HepG2 (cell line): ENCODE measurements around the gene PRR36. TPM values are rescaled to one million over a fixed set of nuclear protein-coding genes. Genes with fewer than 3 reads are reported as not detected.

ENCODE experiments used
- BCLAF1 ChIP-seq: fragments of 450-650 bp; IDR thresholded peaks from 2 replicates; pipeline ENCODE4 v1.6.1; 2017; ENCODE audit warnings: mild to moderate bottlenecking
- BORCS8-MEF2B ChIP-seq: sonication (generic); formaldehyde crosslinking; IDR thresholded peaks from 2 replicates; pipeline ENCODE4 v1.8.0; 2022; ENCODE audit warnings: mild to moderate bottlenecking, missing genetic modification reagents
- CBX5 ChIP-seq: sonication (generic); formaldehyde crosslinking; IDR thresholded peaks from 2 replicates; pipeline ENCODE4 v1.4.0; 2020; ENCODE audit warnings: missing genetic modification reagents, borderline replicate concordance
- CHCHD3 ChIP-seq: sonication (generic); formaldehyde crosslinking; IDR thresholded peaks from 2 replicates; pipeline ENCODE4 v1.8.0; 2022; ENCODE audit warnings: mild to moderate bottlenecking, missing genetic modification reagents, moderate library complexity
- FOXA1 ChIP-seq, 2 experiments: fragments of 450-650 bp in 1 of 2; sonication (generic) in 1 of 2; formaldehyde crosslinking in 1 of 2; IDR thresholded peaks; 2 replicates each; pipeline versions ENCODE4 v1.4.0 to v1.6.1; 2016 to 2020; ENCODE audit warnings: missing genetic modification reagents in 1 of 2
- GLMP ChIP-seq: sonication (generic); formaldehyde crosslinking; IDR thresholded peaks from 2 replicates; pipeline ENCODE4 v1.9.0; 2021; ENCODE audit warnings: missing genetic modification reagents, mild to moderate bottlenecking, borderline replicate concordance
- MEIS1 ChIP-seq: sonication (generic); formaldehyde crosslinking; IDR thresholded peaks from 2 replicates; pipeline ENCODE4 v1.9.0; 2021; ENCODE audit warnings: mild to moderate bottlenecking, missing genetic modification reagents, moderate library complexity, borderline replicate concordance
- MIER2 ChIP-seq: IDR thresholded peaks from 2 replicates; pipeline ENCODE4 v1.6.1; 2016; ENCODE audit warnings: missing biosample characterization, missing genetic modification reagents
- NCOA1 ChIP-seq: sonication (generic); formaldehyde crosslinking; IDR thresholded peaks from 2 replicates; pipeline ENCODE4 v1.9.0; 2021; ENCODE audit warnings: missing genetic modification reagents
- NCOR1 ChIP-seq: fragments of 200-600 bp; sonication (generic); IDR thresholded peaks from 2 replicates; pipeline ENCODE4 v1.7.0; 2017; ENCODE audit warnings: antibody characterized with exemption, low read length, borderline replicate concordance
- NR2C2 ChIP-seq: sonication (generic); formaldehyde crosslinking; IDR thresholded peaks from 2 replicates; pipeline ENCODE4 v1.4.0; 2020; ENCODE audit warnings: missing genetic modification reagents, mild to moderate bottlenecking, moderate library complexity, borderline replicate concordance
- PRPF4 ChIP-seq: fragments of 200-400 bp; formaldehyde crosslinking; IDR thresholded peaks from 2 replicates; pipeline ENCODE4 v1.6.1; 2016; ENCODE audit warnings: low read length, low read depth; ENCODE audit not compliant: poor library complexity, severe bottlenecking
- RFX5 ChIP-seq: IDR thresholded peaks from 2 replicates; pipeline ENCODE4 v1.6.1; 2011; ENCODE audit warnings: low read depth, low read length, improper control_type of control experiment
- ZC3H4 ChIP-seq: sonication (generic); formaldehyde crosslinking; IDR thresholded peaks from 2 replicates; pipeline ENCODE4 v1.4.0; 2020; ENCODE audit warnings: missing genetic modification reagents, borderline replicate concordance
- ZNF225 ChIP-seq: sonication (generic); formaldehyde crosslinking; IDR thresholded peaks from 2 replicates; pipeline ENCODE4 v1.4.0; 2020; ENCODE audit warnings: mild to moderate bottlenecking, missing genetic modification reagents
- ZNF274 ChIP-seq: sonication (generic); formaldehyde crosslinking; IDR thresholded peaks from 2 replicates; pipeline ENCODE4 v1.5.1; 2020; ENCODE audit warnings: mild to moderate bottlenecking, missing genetic modification reagents
- ZNF446 ChIP-seq: sonication (generic); formaldehyde crosslinking; IDR thresholded peaks from 2 replicates; pipeline ENCODE4 v1.5.0; 2020; ENCODE audit warnings: mild to moderate bottlenecking, missing genetic modification reagents
- ZNF503 ChIP-seq: sonication (generic); formaldehyde crosslinking; IDR thresholded peaks from 2 replicates; pipeline ENCODE4 v1.4.0; 2020; ENCODE audit warnings: missing genetic modification reagents
- ZNF567 ChIP-seq: sonication (generic); formaldehyde crosslinking; IDR thresholded peaks from 2 replicates; pipeline ENCODE4 v1.8.1; 2023; ENCODE audit warnings: mild to moderate bottlenecking, missing genetic modification reagents, borderline replicate concordance
- ZNF572 ChIP-seq: sonication (generic); formaldehyde crosslinking; IDR thresholded peaks from 2 replicates; pipeline ENCODE4 v1.5.1; 2020; ENCODE audit warnings: mild to moderate bottlenecking, missing genetic modification reagents
- ZNF777 ChIP-seq: sonication (generic); formaldehyde crosslinking; IDR thresholded peaks from 2 replicates; pipeline ENCODE4 v1.4.0; 2020; ENCODE audit warnings: missing genetic modification reagents
- ZSCAN30 ChIP-seq: sonication (generic); formaldehyde crosslinking; IDR thresholded peaks from 2 replicates; pipeline ENCODE4 v1.5.0; 2020; ENCODE audit warnings: mild to moderate bottlenecking, missing genetic modification reagents
- polyA plus RNA-seq, 8 experiments: library from polyadenylated mRNA; depleted of rRNA in 3 of 8; stranded (reverse) in 7 of 8; unstranded in 1 of 8; fragments of >200 nt; fragmentation: Illumina TruSeq in 4 of 8; extraction: Trizol in 4 of 8; gene quantifications; 2 replicates each; pipeline versions ENCODE4 v1.2.1 to v1.2.3, GENCODE V29; 2011 to 2016; ENCODE audit warnings: low read depth in 4 of 8, missing spikeins in 1 of 8, mixed read lengths in 1 of 8; ENCODE audit not compliant: insufficient read depth in 1 of 8
- total RNA-seq, 5 experiments: library from RNA; depleted of rRNA; stranded (reverse); fragments of >200 nt; fragmentation: Illumina TruSeq; extraction: Trizol; gene quantifications; 2 replicates each; pipeline ENCODE4 v1.2.3, GENCODE V29; 2016; ENCODE audit warnings: low read depth in 1 of 5

The PRR36 gene
- total and polyA plus RNA-seq, 2 of the 13 experiments (the other 11 are each of a cell fraction or from before 2014, with no cell fraction given), result 0.07 to 0.17 TPM

- TF ChIP-seq ZNF503 (CRISPR knock-in tag) (0 out of 2 replicates have a peak, but pooled peaks have one; percentile 23), GLMP (CRISPR knock-in tag) (no peak), CBX5 (CRISPR knock-in tag) (no peak), ZC3H4 (CRISPR knock-in tag) (no peak), ZNF777 (CRISPR knock-in tag) (no peak), ZNF274 (CRISPR knock-in tag) (peak; percentile 83; the same call in 1 of the 2 replicates), RFX5 (no peak), NCOR1 (peak; percentile 62; the same call in 1 of the 2 replicates), PRPF4 (no peak), NR2C2 (CRISPR knock-in tag) (peak; percentile 40; the same call in 1 of the 2 replicates), ZNF225 (CRISPR knock-in tag) (no peak), MEIS1 (CRISPR knock-in tag) (no peak), ZNF567 (CRISPR knock-in tag) (no peak), ZNF446 (CRISPR knock-in tag) (no peak), ZNF572 (peak; percentile 78; the same call in 1 of the 2 replicates), CHCHD3 (no peak), BORCS8-MEF2B (CRISPR knock-in tag) (peak; percentile 66; the same call in 1 of the 2 replicates), BCLAF1 (no peak), MIER2 (CRISPR knock-in tag) (no peak), FOXA1 (IDR thresholded peaks at IDR 0.05) (no peak), FOXA1 (CRISPR knock-in tag; IDR thresholded peaks at IDR 0.05) (peak; percentile 14; the same call in 1 of the 2 replicates), ZSCAN30 (CRISPR knock-in tag) (no peak), NCOA1 (CRISPR knock-in tag) (no peak)
Observed at GRCh38 chr19:7918615-7919421, 44.6 kb upstream of the PRR36 start (continued).
